ENCODE data around the gene ESR2.

DNA sequence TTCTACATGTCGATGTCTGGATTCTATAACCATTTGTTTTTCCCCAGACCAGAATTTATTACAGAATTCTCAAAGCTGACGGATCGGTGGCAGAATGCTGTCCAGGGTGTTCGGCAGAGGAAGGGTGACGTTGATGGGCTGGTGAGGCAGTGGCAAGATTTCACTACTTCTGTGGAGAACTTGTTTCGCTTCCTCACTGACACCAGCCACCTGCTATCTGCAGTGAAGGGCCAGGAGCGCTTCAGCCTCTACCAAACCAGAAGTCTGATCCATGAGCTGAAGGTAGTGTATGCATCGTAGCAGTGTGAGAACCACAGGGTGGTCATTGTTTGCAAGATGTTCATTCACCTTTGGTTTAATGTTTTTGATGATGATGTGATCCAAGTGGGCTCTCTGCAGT lies 124.0 kb downstream of the ESR2 start:
- TF ChIP-seq, protein P1, sequence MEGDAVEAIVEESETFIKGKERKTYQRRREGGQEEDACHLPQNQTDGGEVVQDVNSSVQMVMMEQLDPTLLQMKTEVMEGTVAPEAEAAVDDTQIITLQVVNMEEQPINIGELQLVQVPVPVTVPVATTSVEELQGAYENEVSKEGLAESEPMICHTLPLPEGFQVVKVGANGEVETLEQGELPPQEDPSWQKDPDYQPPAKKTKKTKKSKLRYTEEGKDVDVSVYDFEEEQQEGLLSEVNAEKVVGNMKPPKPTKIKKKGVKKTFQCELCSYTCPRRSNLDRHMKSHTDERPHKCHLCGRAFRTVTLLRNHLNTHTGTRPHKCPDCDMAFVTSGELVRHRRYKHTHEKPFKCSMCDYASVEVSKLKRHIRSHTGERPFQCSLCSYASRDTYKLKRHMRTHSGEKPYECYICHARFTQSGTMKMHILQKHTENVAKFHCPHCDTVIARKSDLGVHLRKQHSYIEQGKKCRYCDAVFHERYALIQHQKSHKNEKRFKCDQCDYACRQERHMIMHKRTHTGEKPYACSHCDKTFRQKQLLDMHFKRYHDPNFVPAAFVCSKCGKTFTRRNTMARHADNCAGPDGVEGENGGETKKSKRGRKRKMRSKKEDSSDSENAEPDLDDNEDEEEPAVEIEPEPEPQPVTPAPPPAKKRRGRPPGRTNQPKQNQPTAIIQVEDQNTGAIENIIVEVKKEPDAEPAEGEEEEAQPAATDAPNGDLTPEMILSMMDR (conservative IDR thresholded peaks at IDR 0.05 in 1 of 2, IDR thresholded peaks at IDR 0.05 in 1 of 2; ENCODE audit: extremely low read depth in 1 of 2, insufficient read depth in 1 of 2, low read depth in 1 of 2, low read length in 2 of 2), result no peak
- no peak for TF ChIP-seq EZH2 (IDR thresholded peaks at IDR 0.05; ENCODE audit: borderline replicate concordance, low read length)

Measured in mammary epithelial cell (primary cell).